NB4 (cell line): Measurements from ENCODE around the gene CHAT.

Experiments
- CTCF ChIP-seq: IDR thresholded peaks from one replicate; pipeline ENCODE4 v1.5.1; 2012; ENCODE audit warnings: low read depth, low read length
- POLR2A ChIP-seq: IDR thresholded peaks from 2 replicates; pipeline ENCODE4 v1.6.1; 2011; ENCODE audit warnings: mild to moderate bottlenecking; ENCODE audit not compliant: insufficient read length; ENCODE audit errors: extremely low read depth

DNA sequence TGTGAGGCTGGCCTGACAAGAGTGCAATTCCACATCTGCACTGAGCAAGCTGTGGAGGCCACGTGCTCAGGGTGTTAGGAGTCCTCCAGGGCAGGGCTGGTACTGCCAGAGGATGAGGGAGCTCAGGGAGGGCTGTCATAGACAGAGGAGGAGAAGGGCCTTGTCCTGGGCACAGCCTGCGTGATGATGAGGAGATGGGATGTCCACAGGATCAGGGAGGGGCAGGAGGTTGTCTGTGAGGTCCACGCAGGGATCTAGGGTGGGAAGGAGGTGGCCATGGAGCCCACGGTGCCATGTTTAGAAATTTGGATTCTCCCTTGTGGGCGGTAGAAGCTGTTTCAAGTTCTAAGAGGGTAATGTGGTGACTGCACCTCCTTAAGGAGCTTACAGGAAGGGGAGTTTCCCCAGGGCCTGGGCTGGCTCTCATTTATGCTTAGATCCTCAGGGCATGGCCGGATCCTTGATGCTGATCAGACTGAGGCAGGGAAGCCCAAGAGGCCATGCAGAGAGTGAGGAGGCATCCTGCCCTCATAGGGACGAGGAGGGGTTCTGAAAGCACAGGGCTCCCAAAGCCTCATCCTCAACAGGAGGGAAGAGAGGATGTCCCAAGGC lies 30.3 kb downstream of the CHAT start:
- no peak for TF ChIP-seq POLR2A
- TF ChIP-seq CTCF: no peak
